Activated CD4-positive, alpha-beta T cell treated with anti-CD3 and anti-CD28 coated beads for 24 hours (primary cell): Measurements from ENCODE around the gene NR4A2.

Experiments used
- DNase-seq, 2 donors: peaks; one replicate each; pipeline ENCODE4 v3.0.0-alpha.2; 2020; ENCODE audit warnings: low read depth in 2 of 2

NR4A2 gene

DNA sequence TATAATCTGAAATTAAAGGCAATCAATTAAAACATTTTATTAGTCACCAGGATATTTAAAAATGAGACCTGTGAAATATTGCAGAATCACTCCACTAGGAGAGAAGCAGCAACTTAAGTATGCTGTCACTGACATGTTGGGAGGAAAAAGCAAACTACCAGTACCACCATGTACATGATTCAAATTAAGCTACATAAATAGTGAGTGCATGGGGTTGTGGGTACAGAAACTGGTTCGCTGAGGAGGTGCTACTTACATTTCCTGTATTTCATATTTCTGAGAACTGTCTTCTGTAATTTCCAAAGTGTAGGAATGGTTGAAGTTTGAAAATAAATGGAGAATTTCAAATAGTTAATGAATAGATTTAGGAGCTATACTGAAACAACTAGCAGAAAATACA is 7.9 kb upstream of the NR4A2 start:
- DNase-seq = no peak

DNA sequence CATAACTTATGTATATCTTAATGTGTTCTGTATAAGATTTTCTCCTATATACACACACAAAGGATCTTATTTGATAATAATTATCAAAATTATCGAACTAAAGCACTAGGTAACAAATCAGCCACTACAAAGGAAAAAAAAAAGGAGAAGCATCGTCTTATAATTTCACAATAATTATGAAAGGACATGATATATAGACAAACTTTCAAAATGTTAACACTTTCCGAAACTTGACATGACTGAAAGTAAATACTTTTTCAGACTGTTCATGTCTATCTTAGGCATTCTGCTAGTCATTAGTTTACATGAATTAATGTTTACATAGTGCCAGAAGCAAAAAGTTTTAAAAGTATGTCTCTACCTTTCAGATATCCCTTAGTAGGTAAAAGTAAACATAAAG is 7.3 kb upstream of the NR4A2 start:
- DNase-seq = no peak

DNA sequence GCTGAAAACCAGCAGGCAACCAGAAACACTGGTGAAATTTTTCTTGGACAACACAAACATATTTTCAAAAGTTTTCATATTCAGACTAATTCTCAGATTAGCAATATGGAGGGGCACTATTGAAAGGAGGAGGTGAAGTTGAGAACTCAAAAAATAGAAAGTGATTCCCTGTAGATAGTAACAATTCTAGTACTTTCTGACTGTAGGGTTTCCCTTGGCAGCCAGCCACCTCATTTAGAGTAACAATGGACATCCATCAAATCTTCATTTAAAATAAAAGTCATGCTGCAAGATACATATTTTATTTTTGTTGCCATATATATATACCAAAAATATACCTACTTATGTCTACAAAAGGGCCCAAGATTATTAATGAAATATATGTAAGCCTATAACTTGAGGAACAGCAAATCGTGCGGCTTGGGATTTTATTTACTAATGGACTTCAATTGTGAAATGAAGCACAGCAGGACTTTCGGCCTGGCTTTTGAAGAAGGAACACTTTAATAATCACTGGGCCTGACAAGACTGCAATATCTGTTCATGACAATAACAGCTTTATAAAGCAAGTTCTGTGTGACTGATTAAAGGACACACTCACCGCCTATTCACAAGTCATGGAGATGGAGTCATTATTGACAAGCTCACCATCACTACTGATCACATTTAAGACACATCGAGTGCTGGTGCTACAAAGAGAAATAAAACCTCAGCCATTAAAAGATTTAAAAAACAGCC is 6.8 kb upstream of the NR4A2 start:
- no peak for DNase-seq

DNA sequence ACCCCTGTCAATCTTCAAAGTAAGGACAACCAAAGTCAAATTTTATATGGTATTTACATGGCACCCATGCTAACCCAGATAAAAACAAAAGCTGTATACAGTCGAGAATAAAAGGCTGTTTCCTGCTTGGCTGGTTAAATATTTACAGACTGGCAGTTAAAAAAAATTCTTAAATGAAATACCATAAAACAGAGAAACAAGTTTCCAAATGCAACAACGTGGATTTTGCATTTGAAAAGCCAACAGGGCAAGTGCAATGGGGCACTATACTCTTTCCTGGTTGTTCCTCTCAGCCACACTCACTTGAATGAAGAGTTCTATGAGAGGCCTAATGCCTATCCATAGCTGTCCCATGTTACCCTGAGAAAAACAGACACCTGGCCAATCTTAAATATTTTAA is 6.1 kb upstream of the NR4A2 start:
- no peak for DNase-seq

DNA sequence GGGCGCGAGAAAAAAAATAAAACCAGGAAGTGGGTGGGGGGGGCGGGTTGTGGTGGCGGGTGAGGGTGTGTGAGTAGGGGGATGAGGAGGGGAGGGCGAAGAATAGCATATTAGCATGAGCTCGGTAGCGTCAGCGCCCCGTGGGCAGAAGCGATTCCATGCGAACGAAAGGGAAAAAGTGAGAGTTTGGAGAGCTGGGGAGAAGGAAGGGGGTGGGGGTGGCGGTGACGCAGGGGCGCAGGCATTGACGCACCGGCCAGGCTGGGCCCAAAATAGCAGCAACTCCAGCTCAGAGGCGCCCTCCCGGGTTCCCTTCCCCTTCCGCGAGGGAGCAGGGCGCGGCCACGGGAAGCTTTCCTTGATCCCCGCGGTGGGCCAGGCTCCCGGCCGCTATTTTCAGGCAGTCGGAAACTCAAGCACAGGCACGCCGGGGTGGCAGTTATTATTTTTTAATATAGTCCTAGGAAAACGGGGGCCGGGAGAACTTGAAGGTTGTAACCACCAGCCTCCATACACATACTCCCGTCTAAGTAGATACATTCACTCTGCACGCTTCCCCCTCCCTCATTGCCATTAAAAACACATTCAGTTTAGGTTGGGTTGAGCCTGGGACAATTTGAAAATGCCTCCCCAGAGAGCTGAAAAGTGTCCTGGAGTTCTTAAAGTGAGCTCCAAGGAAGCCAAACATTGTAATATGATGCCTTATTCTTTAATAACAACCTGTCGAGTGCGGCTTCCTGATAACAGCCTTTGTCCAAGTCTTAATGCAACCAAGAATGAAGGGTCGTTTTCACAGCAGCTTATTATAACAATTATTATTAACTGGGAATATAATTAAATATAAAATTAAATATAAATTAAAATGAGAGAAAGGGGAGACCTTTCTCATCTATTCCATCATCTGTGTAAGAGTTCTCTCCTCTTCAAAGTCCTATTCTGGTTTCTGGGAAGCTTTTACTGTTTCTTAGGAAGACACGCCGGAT is 2.3 kb upstream of the NR4A2 start:
- peak; percentile 70 to 79 for DNase-seq

DNA sequence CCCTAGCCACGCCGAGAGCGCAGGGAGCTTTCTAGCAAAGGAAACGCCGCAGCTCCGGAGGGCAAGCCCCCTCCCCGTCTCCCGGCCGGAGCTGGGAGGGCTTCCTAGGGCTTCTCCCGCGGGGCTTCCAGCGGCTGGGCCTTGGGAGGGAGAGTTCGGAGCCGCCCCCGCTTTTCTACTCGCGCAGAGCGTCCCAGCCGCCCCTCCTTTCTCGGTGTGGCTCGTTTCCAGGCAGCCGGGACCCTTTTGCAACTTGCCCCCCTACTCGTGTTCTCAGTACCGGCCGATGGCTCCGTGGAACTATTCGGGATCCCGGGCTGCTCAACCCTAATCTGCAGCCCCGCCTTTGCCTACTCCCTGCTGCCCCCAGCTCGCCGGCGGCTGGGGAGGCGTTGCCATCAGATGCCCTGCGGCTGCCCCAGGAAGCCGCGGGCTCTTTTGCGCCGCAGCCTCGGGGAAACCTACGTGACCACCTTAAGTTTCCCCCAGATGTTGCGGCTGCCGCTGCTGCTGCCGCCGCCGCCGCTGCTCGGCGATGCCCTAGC is 1.5 kb upstream of the NR4A2 start:
- peak in 1 of 2 donors; percentile 46 for DNase-seq

DNA sequence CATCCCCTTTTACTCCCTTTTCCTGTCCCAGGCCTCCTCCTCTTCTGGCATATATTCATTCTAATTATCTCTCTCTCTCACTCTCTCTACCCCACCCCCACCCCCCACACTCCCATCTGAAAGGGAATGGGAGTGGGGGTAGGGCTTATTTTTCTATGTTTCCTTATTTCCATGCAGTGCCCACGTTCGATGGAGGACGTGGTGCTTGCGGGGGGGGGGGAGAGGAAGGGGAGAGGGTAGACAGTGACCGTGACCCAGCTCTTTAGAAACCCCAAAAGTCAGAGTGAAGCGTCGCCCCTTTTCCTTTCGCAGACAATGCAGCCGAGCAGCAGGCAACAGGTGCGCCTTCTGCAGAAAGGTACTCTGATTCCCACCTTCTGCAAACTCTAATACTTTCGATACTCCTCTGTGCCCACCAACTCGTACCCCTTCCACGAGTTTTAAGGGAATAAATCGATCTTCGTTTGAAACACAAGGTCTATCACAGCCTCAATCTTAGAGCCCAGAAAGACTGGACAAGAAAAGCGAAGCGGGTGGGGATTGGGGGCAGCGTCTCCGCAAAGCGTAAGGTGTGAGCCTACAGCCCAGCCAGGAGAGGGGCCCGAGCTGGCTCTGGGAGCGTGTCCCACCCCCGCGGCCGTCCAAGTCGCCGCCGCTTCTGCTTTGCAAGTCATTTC is 891 bp upstream of the NR4A2 start:
- DNase-seq = peak in 1 of 2 donors; percentile 25

DNA sequence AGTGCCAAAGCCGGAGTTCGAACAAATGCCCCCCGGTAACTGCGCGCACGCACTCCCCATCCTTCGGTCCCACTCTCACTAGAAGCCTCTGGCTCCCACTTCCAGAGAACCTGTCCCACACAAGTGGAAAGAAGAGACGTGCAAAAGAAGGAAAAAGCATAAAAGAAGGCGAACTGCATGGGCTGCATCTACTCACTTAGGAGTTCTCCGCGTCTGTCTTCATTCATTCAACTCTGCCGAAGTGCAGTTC is 312 bp downstream of the NR4A2 start:
- DNase-seq = no peak

DNA sequence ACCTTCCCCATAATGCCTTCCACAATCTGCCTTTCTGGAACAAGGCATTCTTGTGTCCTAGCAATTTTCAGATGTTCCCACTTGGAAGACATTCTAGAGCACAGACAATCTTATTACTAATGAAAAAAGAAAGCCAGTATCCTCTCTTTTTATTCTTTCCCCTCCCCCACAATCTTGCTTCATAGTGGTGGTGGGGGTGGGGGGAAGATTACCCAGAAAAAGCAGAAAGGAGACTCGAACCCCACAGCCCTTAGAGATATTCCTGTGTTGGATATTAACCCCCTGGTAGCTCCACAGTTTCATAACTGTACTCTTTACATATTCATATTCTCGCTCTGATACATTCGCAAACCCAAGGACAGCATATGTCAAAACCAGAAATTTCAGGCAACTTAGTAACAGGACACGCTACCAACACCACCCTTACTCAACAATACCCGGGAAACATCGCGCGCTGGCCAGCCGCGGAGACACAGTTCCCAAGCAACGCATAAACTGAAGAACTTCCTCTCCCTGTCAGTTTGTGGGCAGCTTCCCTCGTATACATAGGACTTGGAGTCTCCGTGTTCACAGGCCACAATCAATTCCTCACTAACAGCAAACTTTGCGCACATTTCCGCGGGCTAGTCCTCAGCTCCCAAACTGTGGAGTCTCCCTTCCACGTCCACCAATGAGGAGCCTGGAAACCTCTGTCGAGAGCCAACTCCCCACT is 793 bp downstream of the NR4A2 start:
- DNase-seq = no peak

DNA sequence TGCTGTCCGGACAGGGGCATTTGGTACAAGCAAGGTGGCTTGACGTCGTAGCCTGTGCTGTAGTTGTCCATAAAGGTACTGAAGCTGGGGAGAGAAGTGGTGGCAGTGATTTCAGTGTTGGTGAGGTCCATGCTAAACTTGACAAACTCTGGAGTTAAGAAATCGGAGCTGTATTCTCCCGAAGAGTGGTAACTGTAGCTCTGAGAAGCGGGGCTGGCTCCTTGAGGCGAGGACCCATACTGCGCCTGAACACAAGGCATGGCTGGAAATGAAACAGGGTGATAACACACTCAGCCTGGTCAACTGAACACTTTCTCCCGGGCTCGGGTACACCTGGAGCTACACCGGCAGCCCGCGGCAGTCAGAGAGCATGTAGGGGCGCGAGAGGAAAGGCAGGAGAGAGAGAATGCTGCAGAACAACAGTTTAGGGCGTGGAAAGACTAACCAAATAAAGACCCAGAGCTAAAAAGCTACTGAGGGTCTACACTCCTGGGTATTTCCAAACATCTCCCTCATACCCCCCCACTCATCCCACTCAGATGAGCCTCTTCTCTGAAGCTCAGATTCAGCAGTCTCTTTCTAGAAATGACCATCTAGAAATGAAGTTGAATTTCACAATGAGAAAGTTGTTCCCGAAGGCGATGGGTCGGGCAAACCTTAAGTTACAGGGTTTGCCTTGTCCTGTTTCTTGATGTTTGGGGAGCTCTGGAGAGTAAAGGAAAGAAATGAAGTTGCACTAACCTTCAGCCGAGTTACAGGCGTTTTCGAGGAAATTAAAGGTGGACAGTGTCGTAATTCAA is 2.4 kb downstream of the NR4A2 start:
- DNase-seq = no peak

DNA sequence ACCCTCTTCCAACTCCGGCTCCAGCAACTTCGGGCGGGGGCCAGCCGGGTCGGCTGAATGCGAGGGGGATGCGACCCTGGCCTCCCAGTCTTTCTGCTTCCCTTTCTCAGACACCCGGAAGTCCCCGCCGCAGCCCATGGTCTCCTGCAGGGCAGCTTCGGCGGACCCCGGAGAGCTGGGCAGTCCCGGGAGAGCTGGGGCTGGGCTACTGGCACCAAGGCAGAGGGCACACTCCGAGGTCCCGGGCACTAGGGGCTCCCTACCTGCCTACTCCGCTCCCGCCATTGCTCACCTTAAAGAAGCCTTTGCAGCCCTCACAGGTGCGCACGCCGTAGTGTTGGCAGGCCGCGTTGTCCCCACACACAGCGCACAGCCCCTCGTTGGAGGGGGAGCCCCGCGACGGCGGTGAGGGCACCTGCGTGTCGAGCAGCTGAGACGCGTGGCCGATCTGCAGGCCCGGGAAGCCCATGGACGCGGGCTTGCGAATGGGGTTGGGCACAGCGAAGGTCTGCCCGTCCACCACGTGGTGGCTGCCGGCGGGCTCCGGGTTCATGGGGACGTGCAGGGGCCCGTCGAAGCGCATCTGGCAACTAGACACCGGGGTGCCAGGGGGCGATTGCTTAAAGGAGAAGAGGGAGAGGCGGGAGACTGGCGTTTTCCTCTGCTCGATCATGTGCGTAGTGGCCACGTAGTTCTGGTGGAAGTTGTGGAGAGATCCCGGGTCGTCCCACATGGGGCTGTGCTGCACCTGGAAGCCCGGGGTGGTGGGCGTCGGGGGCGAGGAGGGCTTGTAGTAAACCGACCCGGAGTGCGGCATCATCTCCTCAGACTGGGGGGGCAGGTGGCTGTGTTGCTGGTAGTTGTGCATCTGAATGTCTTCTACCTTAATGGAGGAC is 3.2 kb downstream of the NR4A2 start:
- DNase-seq = no peak

DNA sequence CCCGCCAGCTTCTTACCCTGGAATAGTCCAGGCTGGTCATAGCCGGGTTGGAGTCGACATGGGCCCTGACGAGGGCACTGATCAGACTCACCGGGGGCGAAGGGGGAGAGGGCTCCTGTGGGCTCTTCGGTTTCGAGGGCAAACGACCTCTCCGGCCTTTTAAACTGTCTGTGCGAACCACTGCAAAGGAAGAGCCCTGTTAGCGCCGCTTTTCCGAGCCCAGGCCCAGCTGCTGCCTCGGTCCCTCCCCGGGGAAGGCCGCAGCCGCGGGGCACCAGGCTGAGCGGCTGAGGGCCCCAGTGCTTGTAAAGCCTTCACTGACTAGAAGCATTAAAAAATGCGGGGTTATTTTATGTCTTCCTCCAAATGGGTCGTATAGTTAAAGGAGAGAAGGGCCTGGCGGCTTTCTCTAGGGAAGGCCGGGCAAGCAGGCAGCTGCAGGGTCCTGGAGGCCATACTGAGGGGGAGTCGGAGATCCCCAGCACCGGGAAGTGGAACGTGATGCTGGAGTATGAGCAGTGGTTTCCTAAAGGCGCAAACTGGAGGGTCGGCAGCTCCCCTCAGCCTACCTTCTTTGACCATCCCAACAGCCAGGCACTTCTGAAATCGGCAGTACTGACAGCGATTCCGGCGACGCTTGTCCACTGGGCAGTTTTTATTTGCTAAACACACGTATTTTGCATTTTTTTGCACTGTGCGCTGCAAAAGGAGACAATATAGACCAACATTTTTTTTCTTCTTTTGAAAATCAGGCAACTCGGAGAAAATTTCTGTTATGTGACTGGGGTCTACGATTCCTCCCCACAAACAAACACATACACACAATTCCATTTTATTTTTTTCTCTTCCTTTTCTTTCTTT is 4.5 kb downstream of the NR4A2 start:
- DNase-seq = no peak

DNA sequence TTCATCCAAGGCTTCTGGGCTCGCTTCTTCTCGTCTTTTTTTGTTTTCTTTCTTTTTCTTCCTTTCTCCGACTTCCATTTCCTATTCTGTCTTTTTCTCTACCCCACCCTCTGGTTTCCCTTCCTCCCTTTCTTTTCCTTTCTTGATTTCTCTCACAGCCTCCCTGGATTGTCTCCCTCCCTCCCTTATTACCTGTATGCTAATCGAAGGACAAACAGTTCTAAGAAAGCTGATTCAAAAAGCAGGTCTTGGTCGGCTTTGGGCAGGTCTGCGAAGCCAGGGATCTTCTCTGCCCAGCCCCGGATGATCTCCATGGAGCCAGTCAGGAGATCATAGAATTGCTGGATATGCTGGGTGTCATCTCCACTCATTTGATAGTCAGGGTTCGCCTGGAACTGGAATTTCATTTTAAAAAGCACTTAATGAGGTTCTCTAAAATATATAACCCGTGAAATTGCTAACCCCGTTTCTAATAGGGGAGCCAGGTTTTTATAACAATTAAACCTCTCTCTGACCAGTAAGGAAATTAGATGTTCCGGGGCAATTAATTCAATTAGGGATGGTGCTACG is 5.9 kb downstream of the NR4A2 start:
- DNase-seq = no peak

DNA sequence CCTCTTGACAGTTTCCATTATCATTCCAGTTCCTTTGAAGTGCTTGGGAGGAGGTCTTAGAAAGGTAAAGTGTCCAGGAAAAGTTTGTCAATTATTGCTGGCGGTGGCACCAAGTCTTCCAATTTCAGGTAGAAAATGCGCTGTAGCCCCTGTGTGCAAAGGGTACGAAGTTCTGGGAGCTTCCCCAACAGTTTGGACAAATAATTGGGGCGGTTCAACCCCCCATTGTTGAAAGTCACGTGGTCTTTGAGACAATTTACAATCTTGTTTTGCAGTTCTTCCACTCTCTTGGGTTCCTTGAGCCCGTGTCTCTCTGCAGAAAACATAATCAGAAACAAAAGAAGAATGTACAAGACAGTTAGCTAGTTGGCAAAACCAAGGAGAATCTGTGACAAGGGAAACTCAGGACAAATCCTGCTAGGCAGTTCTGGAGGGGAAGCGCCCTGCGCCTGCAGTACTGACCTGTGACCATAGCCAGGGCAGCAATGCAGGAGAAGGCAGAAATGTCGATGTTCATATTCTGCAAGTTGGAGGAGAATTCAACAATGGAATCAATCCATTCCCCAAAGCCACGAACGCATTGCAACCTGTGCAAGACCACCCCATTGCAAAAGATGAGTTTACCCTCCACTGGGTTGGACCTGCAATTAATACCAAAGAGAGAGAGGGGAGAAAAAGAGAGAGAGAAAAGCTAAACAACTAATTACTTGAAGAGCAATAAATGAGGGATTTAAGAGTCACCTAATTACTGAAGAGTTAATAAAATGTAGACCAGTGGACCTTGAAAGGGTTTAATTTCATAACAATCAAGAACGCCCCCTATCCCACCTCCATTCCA is 6.6 kb downstream of the NR4A2 start:
- DNase-seq = no peak

DNA sequence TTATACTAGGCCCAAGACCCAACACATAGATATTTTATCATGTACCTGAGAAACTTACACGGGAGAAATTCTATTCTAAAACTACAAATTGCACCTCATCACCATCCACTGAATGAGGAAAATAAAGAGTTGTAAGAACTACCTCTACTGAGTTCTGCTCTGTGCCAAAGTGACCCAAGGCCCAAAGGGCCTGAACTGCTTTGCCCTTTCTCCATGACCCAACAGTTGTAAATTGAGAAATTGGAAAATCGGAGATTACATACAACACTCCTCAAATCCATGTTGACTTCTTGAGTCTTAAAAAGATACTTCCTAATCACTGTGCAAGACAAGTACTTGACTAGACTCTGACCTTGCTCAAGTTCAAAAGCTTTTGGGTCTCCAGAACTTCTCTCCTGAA is 8.8 kb downstream of the NR4A2 start:
- no peak for DNase-seq

DNA sequence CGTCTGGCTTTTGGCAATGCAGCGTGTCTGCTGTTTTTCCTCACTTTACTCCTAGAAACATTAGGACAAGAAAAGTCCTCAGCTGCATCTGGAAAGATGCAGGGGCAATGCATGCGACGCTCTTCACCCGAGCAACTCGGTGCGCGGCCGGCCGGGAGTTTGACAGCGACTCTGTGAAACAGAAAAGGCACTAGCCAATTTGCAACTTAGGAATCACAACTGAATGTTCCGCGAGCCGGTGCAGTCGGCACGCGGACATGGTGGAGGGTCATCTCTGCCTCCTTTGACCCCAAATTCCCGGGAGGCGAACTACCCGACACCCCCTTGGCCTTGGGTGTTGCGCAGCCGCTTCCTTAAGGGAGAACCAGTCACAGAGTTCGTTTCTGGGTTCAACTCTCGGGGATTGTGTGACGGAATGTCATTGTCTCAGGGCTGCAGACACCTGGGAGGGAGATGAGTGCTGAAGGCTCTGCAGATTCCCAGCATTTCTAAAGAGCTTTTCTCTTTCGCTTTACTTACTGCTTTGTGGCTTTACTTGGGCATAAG is 9.8 kb downstream of the NR4A2 start:
- DNase-seq = no peak

DNA sequence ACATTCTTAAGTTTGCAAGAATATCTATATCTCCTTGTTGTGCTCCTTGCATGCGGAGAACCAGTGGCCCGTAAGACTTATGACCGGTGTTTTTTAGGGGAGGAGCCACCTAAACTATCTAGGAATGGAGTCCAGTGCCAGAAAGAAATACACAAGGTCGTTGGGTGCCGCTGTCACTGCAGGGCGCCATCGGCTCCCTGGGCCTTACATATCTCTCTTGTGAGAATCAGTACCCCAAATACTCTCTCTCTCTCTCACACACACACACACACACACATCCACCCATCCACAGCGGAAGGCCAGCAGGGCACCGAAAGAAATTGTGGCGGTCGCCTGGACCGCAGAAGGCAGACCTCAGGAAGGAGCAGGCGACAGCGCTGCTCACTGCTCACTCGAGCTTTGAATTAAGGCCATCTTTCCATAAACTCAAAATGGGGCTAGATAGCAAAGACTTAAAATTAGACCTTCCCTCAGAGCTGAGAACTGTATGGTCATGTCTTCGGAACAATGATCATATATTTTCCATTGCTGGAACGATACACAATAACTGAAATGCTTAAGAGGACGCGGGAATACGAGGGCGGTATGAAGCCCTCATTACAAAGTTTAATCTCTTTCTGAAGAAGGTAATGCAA is 10.4 kb downstream of the NR4A2 start:
- no peak for DNase-seq
